Left colon (tissue), 2 donors: Measurements from ENCODE around the gene NXN. TPM values are rescaled to one million over a fixed set of nuclear protein-coding genes. Genes with fewer than 3 reads are reported as not detected.
"Not testable (repeated sequence)": the region's sequence is repeated elsewhere in the genome, so short reads cannot be mapped to it uniquely, and the experiment has no call there.

ENCODE experiments used
- ATAC-seq: fragments of 200-7000 bp; cut with Tn5 transposase; one replicate; pipeline ENCODE4 v1.9.1; 2020; ENCODE audit warnings: mild to moderate bottlenecking, moderate library complexity
- DNase-seq, 2 donors: peaks; one replicate each; pipeline ENCODE4 v3.0.0-alpha.2; 2020
- intact Hi-C, 2 donors: fragments of 100-400 bp; cut with DNase I in 1 of 2; cut with micrococcal nuclease in 1 of 2; formaldehyde crosslinking; loops; one replicate each; pipeline versions ENCODE4 v1.11.2 to v1.14.0; 2022; cut with DNase I, micrococcal nuclease
- total RNA-seq, 2 donors: library from RNA; stranded (reverse); fragmentation: NEBNext Ultra II Directional; extraction: Animal tissue kit (Norgen Biotek cat#: 25700); gene quantifications; one replicate each; pipeline ENCODE4 v1.2.1, GENCODE V29; 2021
- donor health status: DM: no; HTN: no; CAD: no.
- donor health status: DM: yes; HTN: yes; CAD: no.

The NXN gene
- total RNA-seq, 2 donors from 2014 or later: 3.9 to 14.5 TPM

DNA sequence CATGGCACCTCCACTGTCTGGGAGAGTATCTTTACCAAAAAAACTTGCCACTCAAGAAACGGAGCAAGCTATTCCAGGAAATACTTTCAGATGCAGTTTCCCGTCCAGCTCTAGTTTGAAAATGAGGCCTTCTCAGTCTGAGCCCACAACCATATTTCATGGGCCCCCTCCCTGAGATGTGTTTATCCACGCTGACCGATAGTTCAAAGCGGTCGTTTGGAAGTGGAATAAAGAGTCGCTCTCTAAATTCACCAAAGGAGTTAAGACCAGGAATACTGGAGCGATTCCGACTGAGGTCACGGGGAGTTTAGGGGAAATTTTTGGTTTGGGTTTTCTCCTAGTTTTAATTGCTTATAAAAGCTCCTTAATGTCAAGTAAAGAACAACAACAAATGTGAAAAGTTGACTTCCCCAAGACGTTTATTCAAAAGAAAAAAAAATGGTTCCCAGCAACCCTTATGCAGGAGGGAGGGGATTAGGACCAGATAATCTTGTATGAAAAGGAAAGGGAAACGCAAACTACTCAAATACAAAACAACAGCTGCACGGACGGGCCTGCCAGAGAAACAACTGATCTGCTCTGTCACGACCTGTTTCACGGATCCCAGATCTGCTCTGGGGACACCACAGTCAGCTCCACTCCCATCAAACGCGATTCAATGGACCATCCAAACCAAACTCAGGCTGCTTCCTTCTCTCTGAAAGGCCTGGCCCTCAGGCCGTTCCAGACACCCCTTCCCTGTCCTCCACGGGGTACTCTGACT lies 120.3 kb downstream of the NXN start:
- intact Hi-C loops: no loop called here
- DNase-seq: no peak
- ATAC-seq: no peak

DNA sequence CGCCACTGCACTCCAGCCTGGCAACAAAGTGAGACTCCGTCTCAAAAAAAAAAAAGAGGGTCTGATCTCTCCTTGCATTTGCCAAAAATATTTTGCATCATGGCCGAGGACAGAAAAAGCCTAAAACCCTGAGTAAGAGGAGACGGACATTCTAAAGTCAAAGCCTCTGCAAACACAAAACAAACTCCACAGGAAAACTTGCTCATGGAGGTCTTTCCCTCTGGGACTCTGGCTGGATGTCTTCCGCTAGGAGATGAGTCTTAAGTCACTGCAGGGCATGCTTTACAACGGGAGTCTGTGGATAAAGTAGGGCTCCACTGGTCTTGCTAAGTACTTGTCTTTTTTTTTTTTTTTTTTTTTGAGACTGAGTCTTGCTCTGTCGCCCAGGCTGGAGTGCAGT lies 123.4 kb downstream of the NXN start:
- ATAC-seq: no peak
- intact Hi-C loops: no loop called here
- DNase-seq: no peak

DNA sequence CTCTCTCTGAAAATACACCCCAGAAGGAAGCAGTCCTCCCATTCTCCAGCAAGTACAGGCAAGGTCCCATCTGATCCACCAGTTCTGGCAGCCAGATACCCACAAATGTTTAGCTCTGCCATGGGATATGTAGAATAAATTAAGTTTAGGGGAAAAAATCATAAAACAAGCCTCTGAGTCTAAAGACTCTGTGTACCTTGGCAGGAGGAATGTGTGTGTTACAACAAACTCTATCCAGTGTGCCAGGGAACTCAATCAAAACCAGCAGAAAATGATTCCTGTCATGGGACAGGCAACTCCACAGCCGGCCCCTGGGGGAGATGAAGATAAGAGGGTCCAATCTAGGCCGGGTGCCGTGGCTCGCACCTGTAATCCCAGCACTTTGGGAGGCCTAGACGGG lies 124.0 kb downstream of the NXN start:
- intact Hi-C loops: no loop called here
- ATAC-seq: no peak
- DNase-seq: no peak

DNA sequence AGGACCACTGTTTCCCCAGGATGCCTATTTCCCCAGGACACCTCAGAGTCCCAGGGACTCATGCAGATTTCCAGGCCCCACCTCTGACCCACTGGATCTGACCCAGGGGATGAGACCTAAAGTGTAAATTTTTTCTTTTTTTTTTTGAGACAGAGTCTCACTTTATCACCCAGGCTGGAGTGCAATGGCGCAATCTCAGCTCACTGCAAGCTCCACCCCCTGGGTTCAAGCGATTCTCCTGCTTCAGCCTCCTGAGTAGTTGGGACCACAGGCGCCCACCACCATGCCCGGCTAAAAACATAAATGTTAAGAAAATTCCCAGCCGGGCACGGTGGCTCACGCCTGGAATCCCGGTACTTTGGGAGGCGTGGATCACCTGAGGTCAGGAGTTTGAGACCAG lies 126.7 kb downstream of the NXN start:
- ATAC-seq, intact Hi-C loops: not testable (repeated sequence)

DNA sequence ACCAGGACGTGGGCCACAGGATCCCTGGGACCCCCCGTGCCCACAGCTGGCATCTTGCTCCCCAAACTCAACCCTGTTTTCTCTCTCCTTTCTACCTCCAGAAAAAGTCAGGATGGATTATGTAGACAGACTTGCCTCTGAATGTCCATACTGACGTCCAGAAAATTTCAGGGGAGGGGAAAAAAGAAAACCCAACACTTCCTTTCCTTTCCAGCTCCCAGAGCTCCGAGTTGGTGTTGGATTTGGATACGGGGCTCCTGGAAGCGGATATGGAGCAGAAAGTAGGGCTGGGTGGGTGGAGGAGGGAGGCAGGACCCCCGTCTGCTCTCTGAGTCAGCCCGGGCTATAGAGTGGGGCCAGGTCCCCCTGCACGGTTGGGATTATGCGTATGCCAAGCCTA lies 127.2 kb downstream of the NXN start:
- DNase-seq: no peak
- intact Hi-C loops: no loop called here
- ATAC-seq: no peak

More for the DNA sequence above, 126.7 kb downstream of the NXN start:
- DNase-seq: not testable (repeated sequence)

DNA sequence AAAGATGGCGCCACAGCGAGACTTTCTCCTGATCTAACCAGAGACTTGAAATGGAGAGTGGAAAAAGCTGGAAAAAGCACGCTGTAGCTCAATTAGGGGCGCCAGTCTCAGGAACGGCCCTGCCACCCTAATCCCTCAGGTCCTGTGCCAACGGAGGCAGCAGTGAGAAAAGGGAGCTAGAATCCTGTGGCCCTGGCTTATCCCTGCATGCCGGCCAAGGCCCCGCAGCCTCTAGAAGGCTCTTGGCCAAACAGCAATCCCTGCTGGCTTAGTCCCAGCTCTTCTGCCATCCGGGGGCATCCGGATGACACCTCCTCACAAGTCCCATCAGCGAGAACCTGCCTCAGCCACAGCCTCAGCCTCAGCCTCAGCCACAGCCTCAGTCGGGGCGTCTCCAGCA lies 127.7 kb downstream of the NXN start:
- intact Hi-C loops: no loop called here
- ATAC-seq (no peak), DNase-seq (no peak)

DNA sequence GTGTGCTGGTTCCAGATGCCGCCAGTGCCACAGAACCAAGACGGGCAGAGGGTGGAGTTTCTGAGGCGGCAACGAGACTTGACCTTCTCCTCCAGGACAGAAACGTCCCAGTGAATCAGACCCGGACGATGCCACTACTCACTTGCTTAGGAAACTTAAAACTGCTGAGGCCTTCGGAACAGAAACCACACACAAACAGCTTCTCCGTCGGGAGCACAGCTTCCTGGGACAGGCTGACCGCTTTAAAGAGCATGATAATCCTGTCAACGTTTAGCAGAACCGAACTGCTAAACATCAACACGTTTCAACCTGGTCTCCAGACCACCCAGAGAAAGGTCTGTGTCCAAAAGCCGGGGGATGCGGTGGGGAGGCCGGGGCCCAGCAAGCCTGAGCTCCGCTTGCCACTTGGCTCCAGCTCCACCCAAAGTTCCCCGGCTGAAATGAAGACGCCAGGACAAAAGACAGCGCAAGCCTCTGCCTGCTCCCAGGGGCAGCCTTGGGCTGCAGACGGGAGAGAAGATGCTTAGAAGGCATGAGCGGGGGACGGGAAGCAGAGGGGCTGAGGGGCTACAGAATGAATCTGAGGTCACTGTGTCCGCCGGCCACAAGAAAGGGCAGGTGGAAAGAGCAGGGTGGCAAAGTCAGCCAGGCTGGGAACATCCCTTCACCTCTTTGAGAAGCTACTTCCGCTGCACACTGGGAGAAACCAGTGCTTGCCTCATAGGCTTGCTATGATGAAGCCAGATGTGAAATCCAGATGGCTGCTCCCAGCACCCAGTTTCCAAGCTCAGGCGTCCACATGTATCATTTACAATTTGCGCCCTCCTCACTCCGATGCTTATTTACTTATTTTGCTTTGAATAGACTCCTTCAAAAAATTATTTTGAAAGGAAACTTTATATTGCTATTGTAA lies 128.5 kb downstream of the NXN start:
- intact Hi-C loops: no loop called here
- no peak for ATAC-seq
- no peak for DNase-seq

DNA sequence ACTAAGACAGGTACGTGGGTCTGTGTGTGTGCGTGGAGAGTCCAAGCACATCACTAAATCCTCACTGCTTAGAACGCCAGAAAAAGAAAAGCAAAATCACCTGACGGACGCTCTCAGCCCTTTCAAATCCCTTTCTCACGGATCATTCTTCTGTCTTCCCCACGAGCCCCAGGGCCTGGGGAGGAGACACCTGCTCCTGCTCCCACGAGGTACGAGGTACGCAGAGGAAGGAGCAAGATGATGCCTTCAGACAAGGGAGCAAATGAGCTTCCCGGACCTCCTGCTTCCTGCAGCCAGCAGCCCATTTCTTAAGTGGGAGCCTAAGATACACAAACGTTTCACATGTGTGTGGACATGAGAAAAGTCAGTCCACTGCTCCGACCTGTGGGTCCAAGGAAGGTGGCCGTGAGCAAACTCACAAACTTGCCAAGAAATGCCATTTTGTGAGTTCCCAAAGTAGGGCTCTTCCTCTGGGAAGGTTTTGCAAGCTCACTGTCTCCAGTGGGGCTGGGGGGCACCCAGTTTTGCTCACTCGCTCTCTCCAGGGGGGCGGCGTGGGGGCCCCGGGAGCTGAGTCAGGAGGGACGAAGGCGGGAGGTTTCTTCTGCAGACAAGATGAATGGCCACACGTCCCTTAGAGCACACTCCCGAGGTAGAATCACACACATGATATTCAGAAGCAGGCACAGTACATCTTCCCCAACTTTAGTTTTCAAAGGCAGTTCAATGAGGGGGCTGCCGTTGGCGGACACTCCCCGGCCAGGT lies 129.3 kb downstream of the NXN start:
- ATAC-seq (no peak), DNase-seq (no peak)
- intact Hi-C loops: no loop called here

DNA sequence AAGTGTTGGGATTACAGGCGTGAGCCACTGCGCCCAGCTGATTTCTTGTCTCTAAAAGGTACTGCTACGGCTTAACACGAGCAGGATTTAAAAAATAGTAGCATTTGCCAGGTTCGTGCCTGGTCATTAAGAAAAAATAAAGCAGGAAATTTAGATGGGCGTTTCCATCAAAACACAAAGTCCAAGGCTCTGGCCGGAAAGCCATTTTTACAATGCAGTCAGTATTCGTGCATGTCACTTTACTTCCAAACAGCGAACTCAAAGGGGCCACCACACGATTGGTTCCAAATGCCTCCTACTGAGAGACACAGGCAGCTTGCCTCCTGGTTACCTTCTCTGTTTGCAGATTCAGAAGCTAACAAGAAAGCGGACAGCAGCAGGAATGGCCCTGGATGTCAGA lies 131.2 kb downstream of the NXN start:
- peak; percentile 79 for ATAC-seq
- no peak for DNase-seq
- intact Hi-C loops: no loop called here

DNA sequence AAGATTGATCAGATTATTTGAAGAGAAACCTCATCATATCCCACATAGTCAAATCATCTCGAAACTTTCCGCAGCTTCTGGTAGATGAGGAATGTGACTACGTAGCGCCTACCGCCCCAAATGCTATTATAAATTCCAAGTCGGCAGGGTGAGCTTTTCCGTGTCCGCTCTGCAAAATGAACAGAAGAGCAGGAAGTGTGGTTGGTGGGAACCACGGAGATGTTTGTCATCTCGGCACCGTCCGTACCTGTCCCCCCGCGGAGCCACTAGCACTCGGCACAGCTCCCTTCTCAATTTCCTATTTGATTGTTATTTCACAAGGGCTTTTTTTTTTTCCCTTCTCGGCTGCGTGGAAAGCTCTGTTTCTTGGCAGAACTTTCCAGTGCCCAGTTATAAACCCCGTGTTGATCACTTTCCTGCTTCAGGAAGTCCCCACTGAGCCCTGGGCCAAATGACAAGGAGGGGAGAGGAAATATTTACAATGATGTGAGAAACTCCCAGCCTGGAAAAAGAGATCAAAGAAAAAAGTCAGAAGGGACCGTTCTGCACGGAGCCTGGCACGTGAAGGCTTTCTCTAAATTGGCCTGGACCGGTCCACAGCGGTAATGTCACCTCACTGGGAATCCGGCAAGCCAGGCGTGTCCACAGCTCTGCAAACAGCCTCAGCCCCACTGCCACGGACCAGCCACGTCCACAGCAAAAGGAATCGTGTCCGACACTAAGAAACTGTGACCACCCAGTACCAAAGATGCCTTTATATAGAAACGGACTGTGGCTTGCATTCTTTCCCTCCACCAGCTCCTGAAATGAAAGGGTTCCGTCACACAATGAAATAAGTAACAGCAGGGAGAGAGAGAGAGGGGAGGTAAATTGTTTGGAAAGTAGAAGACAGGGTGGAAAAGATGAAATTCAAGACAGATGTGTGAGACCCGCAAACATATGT lies 132.4 kb downstream of the NXN start:
- ATAC-seq (no peak), DNase-seq (no peak)
- intact Hi-C loops: no loop called here

DNA sequence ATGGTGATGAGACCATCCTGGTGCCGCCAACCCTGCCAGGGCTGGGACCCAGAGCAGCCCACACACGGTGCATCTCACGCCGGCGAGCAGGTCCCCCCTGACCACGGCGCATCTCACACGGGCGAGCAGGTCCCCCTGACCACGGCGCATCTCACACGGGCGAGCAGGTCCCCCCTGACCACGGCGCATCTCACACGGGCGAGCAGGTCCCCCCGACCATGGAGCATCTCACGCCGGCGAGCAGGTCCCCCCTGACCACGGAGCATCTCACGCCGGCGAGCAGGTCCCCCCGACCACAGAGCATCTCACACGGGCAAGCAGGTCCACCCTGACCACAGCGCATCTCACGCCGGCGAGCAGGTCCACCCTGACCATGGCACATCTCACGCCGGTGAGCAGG lies 138.3 kb downstream of the NXN start:
- intact Hi-C loops: no loop called here
- ATAC-seq (no peak), DNase-seq (no peak)

DNA sequence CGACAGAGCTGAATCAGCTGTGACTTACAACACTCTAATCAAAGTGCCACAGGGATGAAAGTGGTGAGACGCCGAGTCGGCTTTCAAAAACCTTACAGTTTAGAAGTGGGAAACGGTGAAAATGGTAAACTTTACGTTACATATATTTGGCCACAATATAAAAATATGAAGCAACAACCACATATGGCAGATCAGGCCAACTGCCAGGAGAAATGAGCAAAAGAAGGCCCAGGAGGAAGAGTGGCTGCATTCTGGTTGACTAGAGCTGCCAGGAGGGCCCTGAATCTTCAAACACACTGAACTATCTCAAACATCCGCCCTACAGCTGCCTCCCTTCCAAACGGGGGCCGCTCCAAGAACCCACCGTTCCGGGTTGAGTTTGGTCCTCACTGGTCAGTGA lies 141.1 kb downstream of the NXN start:
- DNase-seq (no peak), ATAC-seq (no peak)
- intact Hi-C loops: no loop called here

DNA sequence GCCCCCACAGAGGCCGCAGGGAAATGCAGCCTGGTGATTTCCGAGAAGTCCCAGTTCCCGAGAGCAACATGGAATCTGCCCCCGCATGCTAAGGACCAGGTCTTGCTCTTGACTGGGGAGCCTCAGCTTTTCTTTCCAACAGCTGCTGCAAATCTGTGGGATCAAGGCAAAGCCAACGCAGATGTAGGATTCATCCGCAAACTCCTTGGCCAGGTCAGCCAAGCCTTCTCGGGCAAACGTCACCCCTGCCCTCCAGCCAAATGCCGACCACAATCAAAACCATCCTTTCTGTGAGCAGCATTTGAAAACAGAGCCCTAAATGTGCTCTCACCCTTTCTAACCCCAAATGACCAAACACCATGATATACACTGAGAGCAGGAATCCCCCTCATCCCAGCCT lies 143.4 kb downstream of the NXN start:
- ATAC-seq: no peak
- intact Hi-C loops: no loop called here
- DNase-seq: no peak

DNA sequence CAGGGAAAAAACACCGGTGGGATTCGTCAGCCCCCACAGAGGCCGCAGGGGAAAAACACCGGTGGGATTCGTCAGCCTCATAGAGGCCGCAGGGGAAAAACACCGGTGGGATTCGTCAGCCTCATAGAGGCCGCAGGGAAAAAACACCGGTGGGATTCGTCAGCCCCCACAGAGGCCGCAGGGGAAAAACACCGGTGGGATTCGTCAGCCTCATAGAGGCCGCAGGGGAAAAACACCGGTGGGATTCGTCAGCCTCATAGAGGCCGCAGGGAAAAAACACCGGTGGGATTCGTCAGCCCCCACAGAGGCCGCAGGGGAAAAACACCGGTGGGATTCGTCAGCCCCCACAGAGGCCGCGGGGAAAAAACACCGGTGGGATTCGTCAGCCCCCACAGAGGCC lies 143.9 kb downstream of the NXN start:
- ATAC-seq, DNase-seq, intact Hi-C loops: not testable (repeated sequence)

DNA sequence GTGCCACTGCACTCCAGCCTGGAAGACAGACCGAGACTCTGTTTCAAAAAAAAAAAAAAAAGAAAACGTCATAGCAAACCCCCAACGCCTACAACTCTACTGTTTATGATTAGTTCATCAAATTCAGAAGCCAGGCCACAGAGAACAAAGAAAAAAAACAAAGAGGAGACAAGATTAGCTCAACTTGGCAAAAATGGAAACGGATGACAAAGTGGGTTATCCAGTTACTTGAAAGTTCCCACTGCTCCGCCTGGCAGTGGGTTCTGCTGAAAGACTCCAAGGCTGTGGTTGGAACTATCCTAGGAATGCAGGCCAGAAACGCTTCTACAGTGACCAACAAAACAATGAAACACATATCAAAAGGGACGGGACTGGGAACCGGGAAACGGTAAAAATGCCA lies 144.3 kb downstream of the NXN start:
- intact Hi-C loops: no loop called here
- ATAC-seq: no peak
- no peak for DNase-seq

DNA sequence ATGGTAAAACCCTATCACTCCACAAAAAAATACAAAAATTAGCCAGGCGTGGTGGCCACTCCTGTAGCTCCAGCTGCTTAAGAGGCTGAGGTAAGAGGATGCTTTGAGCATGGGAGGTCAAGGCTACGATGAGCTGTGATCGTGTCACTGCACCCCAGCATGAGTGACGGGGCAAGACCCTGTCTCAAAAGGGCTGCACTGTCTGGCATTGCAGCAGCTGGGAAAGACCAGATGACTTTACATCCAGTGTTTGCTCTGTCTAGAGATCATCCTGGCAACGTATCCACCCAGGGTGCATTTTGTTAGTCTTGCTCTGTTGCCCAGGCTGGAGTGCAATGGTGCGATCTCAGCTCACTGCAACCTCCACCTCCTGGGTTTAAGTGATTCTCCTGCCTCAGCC lies 145.4 kb downstream of the NXN start:
- intact Hi-C loops: no loop called here
- DNase-seq (no peak), ATAC-seq (no peak)

DNA sequence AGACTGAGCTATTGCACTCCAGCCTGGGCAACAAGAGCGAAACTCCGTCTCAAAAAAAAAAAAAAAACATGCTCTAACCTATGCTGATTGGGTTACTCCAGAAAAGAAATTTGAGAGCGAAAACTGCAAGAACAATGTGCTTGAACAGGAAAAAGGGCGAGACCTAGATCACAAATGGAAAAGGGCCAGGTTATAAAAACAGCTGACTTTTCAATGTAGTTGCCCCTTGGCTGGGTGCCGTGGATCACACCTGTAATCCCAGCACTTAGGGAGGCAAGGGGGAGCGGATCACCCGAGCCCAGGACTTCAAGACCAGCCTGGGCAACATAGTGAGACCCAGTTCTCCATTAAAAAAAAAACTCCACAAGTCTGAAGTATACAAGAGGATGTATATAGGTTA lies 148.6 kb downstream of the NXN start:
- ATAC-seq: no peak
- intact Hi-C loops: no loop called here

DNA sequence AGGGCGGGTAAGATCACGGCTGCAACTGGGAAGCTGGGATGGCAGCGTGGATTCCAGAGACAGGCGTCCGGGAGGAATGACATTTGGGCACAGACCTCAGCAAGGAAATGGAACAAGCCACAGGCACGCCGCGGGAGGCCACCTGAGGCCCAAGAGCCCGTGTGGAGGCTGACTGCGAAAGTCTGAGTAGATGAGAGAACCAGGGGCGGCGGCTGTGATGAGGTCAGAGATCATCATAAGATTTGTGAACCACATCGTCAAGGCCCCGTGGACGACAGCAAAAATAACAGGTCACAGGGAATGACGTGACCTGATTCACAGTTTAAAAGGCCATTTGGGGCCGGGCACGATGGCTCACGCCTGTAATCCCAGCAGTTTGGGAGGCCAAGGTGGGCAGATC lies 149.2 kb downstream of the NXN start:
- no peak for DNase-seq
- intact Hi-C loops: no loop called here
- no peak for ATAC-seq

More for the DNA sequence above, 148.6 kb downstream of the NXN start:
- DNase-seq: no peak
